Activated CD4-positive, alpha-beta T cell treated with anti-CD3 and anti-CD28 coated beads for 24 hours (primary cell): ENCODE data around the gene ADGRF5.
"Not testable (repeated sequence)": the region's sequence is repeated elsewhere in the genome, so short reads cannot be mapped to it uniquely, and the experiment has no call there.

Source experiments
- DNase-seq, 2 donors: peaks; one replicate each; pipeline ENCODE4 v3.0.0-alpha.2; 2020; ENCODE audit warnings: low read depth in 2 of 2

Gene ADGRF5

DNA sequence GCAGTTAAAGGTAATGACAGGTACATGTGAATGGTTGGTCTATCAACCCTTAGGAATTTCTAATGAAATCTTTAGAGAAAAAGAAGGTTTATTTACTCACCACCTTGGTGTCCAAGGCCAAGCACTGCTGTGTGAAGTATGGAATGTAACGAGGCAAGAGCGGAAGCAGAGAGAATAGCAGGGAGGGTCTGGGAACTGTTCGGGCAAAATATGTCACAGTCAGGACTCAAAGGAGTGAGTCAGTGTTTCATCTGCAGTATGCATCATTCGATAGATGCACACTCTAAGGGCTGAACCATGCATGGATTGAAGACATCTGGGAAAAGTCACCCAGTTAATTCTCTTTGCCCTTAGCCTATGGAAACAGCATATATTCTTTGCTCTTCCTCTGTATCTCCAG, 33.2 kb downstream of the ADGRF5 start:
- DNase-seq: no peak

DNA sequence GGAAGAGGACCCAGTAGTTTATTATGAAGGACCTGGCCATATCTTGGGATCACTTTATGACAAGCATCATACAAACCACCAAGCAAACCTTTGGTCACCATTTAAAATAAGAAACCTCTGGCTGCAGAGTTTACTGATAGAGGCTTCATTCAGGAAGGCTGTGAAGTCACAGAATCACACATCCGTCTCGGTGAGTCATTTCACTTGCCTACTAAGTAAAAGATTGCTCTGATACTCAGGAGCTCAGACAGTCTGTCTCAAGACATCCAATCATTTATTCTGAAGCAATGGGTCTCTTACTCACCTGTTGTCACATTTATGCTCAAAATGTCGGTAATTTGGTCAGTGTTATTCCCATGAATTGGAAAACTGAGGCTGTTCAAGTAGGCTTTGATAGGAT, 33.7 kb downstream of the ADGRF5 start:
- DNase-seq: no peak

GRCh38 chr6:46882645-46883044, 39.1 kb downstream of the ADGRF5 start:
- DNase-seq: no peak

DNA sequence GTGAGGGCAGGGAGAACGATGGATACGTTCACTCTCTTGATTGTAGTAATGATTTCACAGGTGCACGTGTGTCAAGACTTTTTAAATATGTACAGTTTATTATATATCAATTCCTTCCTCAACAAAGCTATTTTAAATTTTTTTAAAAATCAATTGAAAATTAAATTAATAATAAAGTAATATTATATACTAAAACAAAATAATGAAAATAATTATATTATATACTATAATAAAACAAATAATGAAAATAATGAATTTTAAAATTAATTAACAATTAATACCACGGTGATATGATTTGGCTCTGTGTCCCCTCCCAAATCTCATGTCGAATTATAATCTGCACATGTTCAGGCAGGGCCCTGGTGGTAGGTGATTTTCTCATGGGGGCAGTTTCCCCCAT, 42.7 kb downstream of the ADGRF5 start:
- no peak for DNase-seq

DNA sequence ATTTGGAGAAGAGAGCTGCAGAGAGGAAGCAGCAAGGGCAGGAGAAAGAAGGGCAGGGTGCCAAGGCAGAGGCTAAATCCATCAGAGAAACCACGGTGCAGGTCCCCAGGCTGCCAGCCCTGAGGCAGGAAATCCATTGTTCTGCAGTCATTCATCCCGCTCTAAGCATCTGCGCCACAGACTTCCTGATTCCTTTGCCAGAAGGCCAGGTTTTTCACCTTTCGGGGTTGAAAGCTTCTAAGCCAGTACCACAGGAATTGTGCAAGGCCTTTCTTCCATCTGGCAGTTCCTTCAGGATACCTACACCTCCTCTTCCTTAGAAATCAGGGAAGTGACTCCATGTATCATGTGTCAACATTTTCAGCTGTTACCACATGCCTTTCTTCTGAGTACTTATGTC, 45.6 kb downstream of the ADGRF5 start:
- no peak for DNase-seq

DNA sequence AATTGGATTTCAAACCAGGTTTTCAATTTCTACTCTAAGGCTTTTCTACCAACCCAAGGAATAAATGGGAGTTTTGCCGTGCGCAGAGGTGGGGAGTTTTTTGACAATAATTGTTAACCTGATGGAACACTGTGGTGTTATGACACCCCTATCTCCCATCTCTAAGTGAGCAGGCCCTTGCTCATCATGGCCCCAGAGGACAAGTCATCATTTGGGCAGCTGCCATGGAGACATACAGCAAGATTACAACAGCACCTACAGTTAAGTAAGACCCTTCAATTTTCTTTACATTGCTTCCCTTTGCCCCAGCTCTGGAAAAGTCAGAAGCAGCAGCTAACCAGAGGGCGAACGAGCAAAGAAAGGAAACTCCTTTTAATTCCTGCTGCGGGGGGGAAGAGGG, 54.3 kb downstream of the ADGRF5 start:
- DNase-seq: no peak

- no peak for DNase-seq
Measured at GRCh38 chr6:46865221-46865620, 56.5 kb downstream of the ADGRF5 start.

DNA sequence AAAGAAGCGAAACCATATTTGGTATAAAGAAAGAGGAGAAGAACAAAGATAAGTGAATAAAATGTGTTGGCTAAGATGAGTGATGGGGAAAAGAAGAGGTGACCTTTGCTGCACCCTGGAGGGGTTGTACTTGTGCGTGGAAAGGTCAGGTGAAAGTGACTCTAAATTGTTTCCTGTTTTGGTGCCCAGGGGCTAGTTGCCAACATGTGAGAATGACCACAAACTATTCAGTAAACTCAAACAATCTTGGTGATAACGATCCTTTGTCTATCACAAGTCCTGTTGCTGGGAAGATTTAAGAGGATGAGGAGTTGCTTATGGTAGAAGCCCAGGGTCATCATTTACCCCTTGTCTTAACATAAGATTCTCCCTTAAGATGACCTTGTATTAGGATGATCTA, 57.9 kb downstream of the ADGRF5 start:
- DNase-seq: no peak

GRCh38 chr6:46862381-46862780, 59.4 kb downstream of the ADGRF5 start:
- no peak for DNase-seq

DNA sequence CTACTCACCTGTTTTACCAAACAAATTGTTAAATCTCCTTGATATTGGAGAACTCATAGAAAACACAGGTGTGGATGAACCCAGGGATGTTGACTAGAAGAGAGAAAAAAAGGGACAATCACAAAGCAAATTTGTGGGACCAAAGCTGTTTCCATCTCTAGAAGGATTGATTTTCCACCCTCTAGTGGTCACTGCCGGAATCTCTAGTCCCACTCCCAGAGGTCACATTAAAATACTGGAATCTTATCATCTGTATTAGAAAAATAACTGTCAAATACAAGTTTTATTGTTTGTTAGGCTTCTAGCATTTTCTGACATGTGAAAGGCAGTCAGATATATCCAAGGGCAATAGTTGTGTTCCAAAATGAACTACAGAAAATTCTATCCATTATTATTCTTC, 65.8 kb downstream of the ADGRF5 start:
- peak; percentile 5 to 18 for DNase-seq

- not testable (repeated sequence) for DNase-seq
Measured at GRCh38 chr6:46851576-46851975, 70.2 kb downstream of the ADGRF5 start.

DNA sequence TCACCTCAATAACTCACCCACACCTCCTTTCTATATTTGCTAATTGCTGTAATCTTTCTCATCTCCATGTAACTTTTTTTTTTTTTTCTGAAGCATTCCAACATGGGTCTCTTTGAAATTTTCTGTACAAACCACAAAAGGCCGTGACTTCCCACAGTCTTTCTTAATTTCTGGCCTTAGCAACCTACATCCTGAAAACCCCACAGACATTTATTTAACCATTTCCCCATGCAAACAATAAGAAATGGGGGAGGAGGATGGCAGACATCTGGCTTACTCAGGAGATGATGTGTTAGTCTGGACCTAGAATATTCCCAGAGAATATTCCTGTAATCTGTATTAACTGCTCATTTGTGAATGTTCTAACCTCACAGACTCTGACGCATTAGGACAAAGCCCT, 70.9 kb downstream of the ADGRF5 start:
- no peak for DNase-seq

GRCh38 chr6:46849361-46849690, 72.4 kb downstream of the ADGRF5 start:
- no peak for DNase-seq

- DNase-seq: peak; percentile 38 to 53
Measured at GRCh38 chr6:46848684-46849360, 72.9 kb downstream of the ADGRF5 start.

GRCh38 chr6:46845126-46845525, 76.6 kb downstream of the ADGRF5 start:
- no peak for DNase-seq

DNA sequence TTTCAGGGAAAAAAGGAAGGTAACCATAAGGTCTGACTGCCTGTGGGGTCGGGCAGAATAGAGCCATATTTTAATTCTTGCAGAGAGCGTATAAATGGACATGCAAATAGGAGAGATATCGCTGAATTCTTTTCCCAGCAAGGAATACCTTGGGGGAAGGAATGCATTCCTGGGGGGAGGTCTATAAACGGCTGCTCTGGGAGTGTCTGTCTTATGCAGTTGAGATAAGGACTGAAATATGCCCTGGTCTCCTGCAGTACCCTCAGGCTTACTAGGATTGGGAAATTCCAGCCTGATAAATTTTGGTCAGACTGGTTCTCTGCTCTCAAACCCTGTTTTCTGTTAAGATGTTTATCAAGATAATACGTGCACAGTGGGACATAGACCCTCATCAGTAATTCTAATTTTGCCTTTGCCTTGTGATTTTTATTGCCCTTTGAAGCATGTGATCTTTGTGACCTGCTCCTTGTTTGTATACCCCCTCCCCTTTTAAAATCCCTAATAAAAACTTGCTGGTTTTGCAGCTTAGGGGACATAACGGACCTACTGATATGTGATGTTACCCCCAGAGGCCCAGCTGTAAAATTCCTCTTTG, 79.4 kb downstream of the ADGRF5 start:
- not testable (repeated sequence) for DNase-seq

- DNase-seq: no peak
Measured at GRCh38 chr6:46838033-46838432, 83.7 kb downstream of the ADGRF5 start.

DNA sequence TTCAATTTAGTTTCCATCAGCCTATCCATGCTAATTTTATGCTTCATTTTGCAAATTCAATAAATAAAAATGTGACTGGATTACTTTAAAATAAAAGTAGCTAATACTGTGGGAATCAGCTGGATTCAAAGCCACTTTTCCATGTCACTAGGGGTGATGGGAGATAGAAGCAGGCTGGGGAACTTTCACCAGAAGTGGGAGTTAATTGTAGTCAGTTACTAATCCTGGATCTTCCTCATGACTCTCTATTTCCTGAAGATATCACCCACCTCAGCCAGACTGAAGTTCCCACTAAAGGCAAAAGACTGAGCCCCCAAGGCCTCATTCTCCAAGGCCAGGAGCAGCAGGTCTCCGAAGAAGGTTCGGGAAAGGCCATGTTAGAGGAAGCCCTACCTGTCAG, 86.7 kb downstream of the ADGRF5 start:
- not testable (repeated sequence) for DNase-seq

GRCh38 chr6:46834257-46834916, 87.4 kb downstream of the ADGRF5 start:
- DNase-seq: not testable (repeated sequence)

DNA sequence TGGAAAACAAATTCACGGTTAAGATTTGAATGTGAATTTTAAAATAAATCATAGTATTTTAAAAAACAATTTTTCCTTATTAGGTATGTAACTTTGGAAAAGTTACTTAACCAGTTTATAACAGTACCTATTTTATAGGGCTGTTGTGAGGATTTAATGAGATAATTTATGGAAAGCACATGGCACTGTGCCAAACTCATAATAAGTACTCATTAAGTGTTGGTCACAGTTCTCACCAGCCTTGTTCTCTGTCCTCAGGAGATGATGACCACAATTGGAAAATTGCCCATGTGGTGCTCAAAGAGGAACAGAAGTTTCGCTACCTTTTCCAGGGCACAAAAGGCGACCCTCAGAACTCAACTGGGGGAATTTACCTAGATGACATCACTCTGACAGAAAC, 88.9 kb downstream of the ADGRF5 start:
- no peak for DNase-seq

DNA sequence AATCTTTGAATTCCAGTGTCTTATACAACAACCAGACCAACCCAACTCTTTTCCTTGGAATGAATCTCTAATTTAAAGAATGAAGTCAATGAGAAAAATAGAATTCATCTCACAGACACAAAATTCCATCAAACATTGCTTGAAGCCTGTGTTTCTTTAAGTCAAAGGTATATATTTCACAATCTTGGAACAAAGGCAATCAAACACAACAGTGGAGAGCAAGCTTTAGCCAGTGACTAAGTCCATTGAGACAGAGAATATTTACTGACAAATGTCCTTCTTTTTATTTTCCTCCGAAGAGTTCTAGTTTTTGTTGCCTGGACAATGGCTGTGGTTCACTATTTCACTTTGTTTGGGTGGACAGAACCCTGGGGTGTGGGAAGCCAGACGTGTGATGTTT, 92.8 kb downstream of the ADGRF5 start:
- DNase-seq: no peak

- DNase-seq: no peak
Measured at GRCh38 chr6:46821458-46821881, 100.3 kb downstream of the ADGRF5 start.

GRCh38 chr6:46819561-46819960, 102.2 kb downstream of the ADGRF5 start:
- DNase-seq: no peak
